GM21381 (cell line): Measurements from ENCODE around the gene BEND7.
"Not testable (repeated sequence)": the region's sequence is repeated elsewhere in the genome, so short reads cannot be mapped to it uniquely, and the experiment has no call there.

Experiments used
- ATAC-seq: cut with Tn5 transposase; IDR thresholded peaks from one replicate; pipeline ENCODE4 v1.9.1; 2021; ENCODE audit warnings: mild to moderate bottlenecking, moderate library complexity; ENCODE audit not compliant: unreplicated experiment

The BEND7 gene

GRCh38 chr10:13528875-13529713, at the start of gene BEND7:
Gene BEND7, minus strand, starts transcription at chr10:13529014. Its CDS starts 481 bp downstream, at chr10:13528533.
- no peak for ATAC-seq

- no peak for ATAC-seq
Measured at GRCh38 chr10:13573960-13574359, 45.1 kb upstream of the BEND7 start.

- no peak for ATAC-seq
Measured at GRCh38 chr10:13571541-13571940, 42.7 kb upstream of the BEND7 start.

GRCh38 chr10:13567030-13567429, 38.2 kb upstream of the BEND7 start:
- no peak for ATAC-seq

- ATAC-seq: no peak
Measured at GRCh38 chr10:13564576-13564975, 35.8 kb upstream of the BEND7 start.

GRCh38 chr10:13563481-13564445, 34.9 kb upstream of the BEND7 start:
- no peak for ATAC-seq

GRCh38 chr10:13560597-13560996, 31.8 kb upstream of the BEND7 start:
- no peak for ATAC-seq

- ATAC-seq: no peak
Measured at GRCh38 chr10:13559124-13559700, 30.4 kb upstream of the BEND7 start.

- ATAC-seq: no peak
Measured at GRCh38 chr10:13555884-13556510, 27.2 kb upstream of the BEND7 start.

GRCh38 chr10:13550802-13551201, 22.0 kb upstream of the BEND7 start:
- ATAC-seq: no peak

GRCh38 chr10:13542533-13542932, 13.7 kb upstream of the BEND7 start:
- ATAC-seq: no peak

- ATAC-seq: not testable (repeated sequence)
Measured at GRCh38 chr10:13537985-13538384, 9.2 kb upstream of the BEND7 start.

- no peak for ATAC-seq
Measured at GRCh38 chr10:13536674-13537366, 8.0 kb upstream of the BEND7 start.

- no peak for ATAC-seq
Measured at GRCh38 chr10:13535346-13535745, 6.5 kb upstream of the BEND7 start.

- no peak for ATAC-seq
Measured at GRCh38 chr10:13529714-13529973, 830 bp upstream of the BEND7 start.

- no peak for ATAC-seq
Measured at GRCh38 chr10:13528123-13528874, 515 bp downstream of the BEND7 start.

- ATAC-seq: no peak
Measured at GRCh38 chr10:13527864-13528122, 1.0 kb downstream of the BEND7 start.

- ATAC-seq: no peak
Measured at GRCh38 chr10:13526948-13527863, 1.6 kb downstream of the BEND7 start.

- no peak for ATAC-seq
Measured at GRCh38 chr10:13525663-13526062, 3.2 kb downstream of the BEND7 start.
